Tibial artery (tissue), 4 donors: Measurements from ENCODE around the gene GAA.

Experiments used
- DNase-seq, 2 donors: peaks; one replicate each; pipeline ENCODE4 v3.0.0-alpha.2; 2019
- H3K27ac ChIP-seq, 2 donors: fragments of 200-600 bp; sonication (generic) in 1 of 2; 1 replicate in 1 of 2; 2 replicates in 1 of 2; pipeline ENCODE4 v1.5.1; 2018 to 2019; ENCODE audit warnings: mild to moderate bottlenecking in 1 of 2
- H3K27me3 ChIP-seq, 2 donors: fragments of 200-600 bp; sonication (generic) in 1 of 2; one replicate each; pipeline versions ENCODE4 v1.5.1 to v1.6.0; 2016 to 2019
- H3K36me3 ChIP-seq, 3 donors: fragments of 200-600 bp; sonication (generic) in 2 of 3; one replicate each; pipeline ENCODE4 v1.5.1; 2016 to 2019; ENCODE audit warnings: mild to moderate bottlenecking in 2 of 3
- H3K4me1 ChIP-seq, 4 donors: fragments of 200-600 bp; sonication (generic) in 2 of 4; 1 replicate in 3 of 4; 2 replicates in 1 of 4; pipeline ENCODE4 v1.5.1; 2016 to 2019
- H3K4me3 ChIP-seq, 2 donors: fragments of 200-600 bp; sonication (generic) in 1 of 2; 1 replicate in 1 of 2; 2 replicates in 1 of 2; pipeline ENCODE4 v1.5.1; 2018 to 2019; ENCODE audit warnings: mild to moderate bottlenecking in 2 of 2
- H3K9me3 ChIP-seq, 3 donors: fragments of 200-600 bp; sonication (generic) in 1 of 3; one replicate each; pipeline ENCODE4 v1.5.1; 2016 to 2019
- CTCF ChIP-seq, 2 experiments: fragments of 200-600 bp in 1 of 2; fragments of 450-650 bp in 1 of 2; IDR thresholded peaks; one replicate each; pipeline ENCODE4 v1.5.1; 2017 to 2019; ENCODE audit warnings: antibody characterized with exemption in 2 of 2, mild to moderate bottlenecking in 1 of 2, moderate library complexity in 1 of 2
- intact Hi-C: fragments of 100-400 bp; cut with DNase I; formaldehyde crosslinking; loops from one replicate; pipeline ENCODE4 v1.15.0; 2023; ENCODE audit warnings: low total_unique reads

Gene GAA

GRCh38 chr17:80060644-80061043 lies 40.7 kb upstream of the GAA start:
- TF ChIP-seq CTCF (IDR thresholded peaks at IDR 0.05): no peak
- H3K4me1 ChIP-seq: peaks cover 0 to 5% (median 0%) of the 10 kb centered on the region in 4 donors
- no peak for DNase-seq
- no peak overlapping the region for H3K27ac ChIP-seq
- peaks cover 0 to 21% (median 4%) of the 10 kb centered on the region in 3 donors for H3K36me3 ChIP-seq
- no peaks in the 10 kb centered on the region for H3K27me3 ChIP-seq
- H3K9me3 ChIP-seq: no peaks in the 10 kb centered on the region
- intact Hi-C loops: no loop called here
- H3K4me3 ChIP-seq: no peak overlapping the region

DNA sequence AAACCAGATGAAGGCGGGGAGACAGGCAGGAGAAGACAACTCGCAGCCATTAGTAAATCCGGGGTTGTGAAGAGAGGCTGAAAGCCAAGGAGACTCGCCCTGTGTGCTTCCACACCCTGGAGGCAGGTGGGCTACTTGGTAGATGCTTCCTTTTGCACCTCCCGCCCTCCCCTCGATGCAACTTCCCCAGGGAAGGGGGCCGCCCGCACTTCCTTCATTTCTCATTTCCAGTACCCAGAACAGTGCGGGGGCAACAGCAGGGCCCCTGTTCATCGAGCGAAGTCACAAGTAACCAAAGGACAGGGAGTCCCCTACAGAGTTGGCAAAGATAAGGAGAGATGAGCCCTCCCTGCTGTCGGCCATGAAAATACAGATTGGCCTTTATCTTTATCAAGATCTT lies 40.0 kb upstream of the GAA start:
- no peak overlapping the region for H3K27ac ChIP-seq
- H3K36me3 ChIP-seq: peaks cover 0 to 21% (median 4%) of the 10 kb centered on the region in 3 donors
- no peaks in the 10 kb centered on the region for H3K9me3 ChIP-seq
- no peak overlapping the region for H3K4me3 ChIP-seq
- no peaks in the 10 kb centered on the region for H3K27me3 ChIP-seq
- DNase-seq: no peak
- TF ChIP-seq CTCF (IDR thresholded peaks at IDR 0.05): no peak
- peaks cover 0 to 5% (median 0%) of the 10 kb centered on the region in 4 donors for H3K4me1 ChIP-seq
- intact Hi-C loops: no loop called here

- H3K36me3 ChIP-seq: peaks cover 0 to 9% (median under 1%) of the 10 kb centered on the region in 3 donors
- H3K27ac ChIP-seq: no peak overlapping the region
- TF ChIP-seq CTCF (IDR thresholded peaks at IDR 0.05): no peak
- H3K9me3 ChIP-seq: no peaks in the 10 kb centered on the region
- H3K27me3 ChIP-seq: no peaks in the 10 kb centered on the region
- peak; percentile 64 to 81 for DNase-seq
- no peak overlapping the region for H3K4me3 ChIP-seq
- intact Hi-C loops: no loop called here
- peaks cover 0 to 7% (median 3%) of the 10 kb centered on the region in 4 donors for H3K4me1 ChIP-seq
These were observed 37.4 kb upstream of the GAA start for GRCh38 chr17:80063830-80064585.

- intact Hi-C loops: no loop called here
- H3K4me1 ChIP-seq: peaks cover 0 to 7% (median 3%) of the 10 kb centered on the region in 4 donors
- peaks cover 0 to 6% (median 0%) of the 10 kb centered on the region in 3 donors for H3K36me3 ChIP-seq
- no peak overlapping the region for H3K27ac ChIP-seq
- no peak overlapping the region for H3K4me3 ChIP-seq
- H3K9me3 ChIP-seq: no peaks in the 10 kb centered on the region
- no peak for DNase-seq
- H3K27me3 ChIP-seq: no peaks in the 10 kb centered on the region
- TF ChIP-seq CTCF (IDR thresholded peaks at IDR 0.05): no peak
These were observed 36.7 kb upstream of the GAA start for GRCh38 chr17:80064696-80065095.

DNA sequence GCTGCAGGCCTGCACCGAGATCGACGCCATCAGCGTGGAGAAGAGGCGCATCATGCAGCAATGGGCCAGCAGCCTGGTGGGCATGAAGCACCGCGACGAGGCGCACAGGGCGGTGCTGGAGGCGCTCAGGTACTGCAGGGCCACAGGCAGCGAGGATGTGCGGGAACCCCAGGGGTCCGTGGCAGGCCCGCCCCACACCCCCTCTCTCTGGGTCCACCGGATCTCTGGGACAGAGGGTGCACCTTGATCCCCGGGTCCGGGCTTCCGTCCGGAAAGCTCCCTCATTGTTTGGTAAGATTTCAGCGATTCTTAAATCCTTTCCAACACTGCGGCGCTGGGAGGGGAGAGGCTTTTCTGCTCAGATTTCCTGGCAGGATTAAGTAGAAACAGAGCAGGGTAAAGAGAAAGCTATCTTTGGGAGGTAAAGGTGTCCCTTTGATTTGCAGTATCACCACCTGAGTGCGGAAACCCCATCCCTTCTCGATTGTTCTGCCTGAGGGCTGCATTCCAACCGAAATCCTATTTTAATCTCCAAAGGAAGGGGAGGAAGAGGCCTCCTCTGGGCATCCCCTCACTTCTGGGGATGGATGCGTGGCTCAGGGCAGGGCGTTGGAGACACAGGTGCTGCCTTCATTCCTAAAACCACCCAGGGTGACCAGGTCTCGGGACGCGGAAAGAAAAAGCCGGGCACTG lies 35.8 kb upstream of the GAA start:
- Histone ChIP-seq H3K27ac (no peak overlapping the region), H3K27me3 (no peaks in the 10 kb centered on the region), H3K36me3 (peaks cover 0 to 6% (median 0%) of the 10 kb centered on the region in 3 donors), H3K9me3 (no peaks in the 10 kb centered on the region), H3K4me3 (no peak overlapping the region), H3K4me1 (peaks cover 0 to 10% (median 6%) of the 10 kb centered on the region in 4 donors)
- TF ChIP-seq CTCF (IDR thresholded peaks at IDR 0.05): no peak
- DNase-seq: no peak
- intact Hi-C loops: no loop called here
